Astrocyte of the spinal cord (primary cell): ENCODE data around the gene MPP3.
A peak's percentile ranks its signal among the peaks of the same experiment; 100 is the strongest.

Source experiments
- DNase-seq: peaks from one replicate; pipeline ENCODE4 v3.0.0; 2011; ENCODE audit warnings: low read depth, low spot score
- H3K4me3 ChIP-seq: 2 replicates; pipeline ENCODE4 v1.5.1; 2011; ENCODE audit warnings: low read depth, mild to moderate bottlenecking, low read length, moderate library complexity
- CTCF ChIP-seq: IDR thresholded peaks from 2 replicates; pipeline ENCODE4 v1.5.1; 2012; ENCODE audit warnings: low read depth, mild to moderate bottlenecking, low read length, inconsistent platforms
- in situ Hi-C: cut with HindIII; loops from 2 replicates; pipeline ENCODE4 v1.10.0; 2017; ENCODE audit warnings: low sequenced_read_pairs

Gene MPP3

DNA sequence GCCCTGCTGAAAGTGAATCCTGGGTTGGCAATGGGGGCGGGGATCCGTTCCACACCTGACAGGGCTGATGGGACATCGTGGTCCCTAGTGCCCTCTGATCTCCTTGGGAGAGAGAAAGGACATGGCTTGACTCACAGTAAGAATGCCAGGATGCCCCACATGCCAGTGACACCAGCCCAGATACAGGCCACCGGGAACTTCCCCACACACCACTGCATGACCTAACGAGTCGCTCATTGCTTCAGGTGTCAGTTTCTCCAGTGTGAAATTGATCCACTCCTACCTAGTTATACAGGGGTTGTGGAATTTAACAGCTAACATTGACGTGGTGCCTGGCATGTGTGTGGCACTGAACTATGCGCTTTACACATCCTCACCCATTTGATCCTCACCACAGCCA is 21.6 kb upstream of the MPP3 start:
- TF ChIP-seq CTCF, result no peak
- in situ Hi-C loops, result no loop called here
- no peak overlapping the region for H3K4me3 ChIP-seq
- DNase-seq, result no peak

DNA sequence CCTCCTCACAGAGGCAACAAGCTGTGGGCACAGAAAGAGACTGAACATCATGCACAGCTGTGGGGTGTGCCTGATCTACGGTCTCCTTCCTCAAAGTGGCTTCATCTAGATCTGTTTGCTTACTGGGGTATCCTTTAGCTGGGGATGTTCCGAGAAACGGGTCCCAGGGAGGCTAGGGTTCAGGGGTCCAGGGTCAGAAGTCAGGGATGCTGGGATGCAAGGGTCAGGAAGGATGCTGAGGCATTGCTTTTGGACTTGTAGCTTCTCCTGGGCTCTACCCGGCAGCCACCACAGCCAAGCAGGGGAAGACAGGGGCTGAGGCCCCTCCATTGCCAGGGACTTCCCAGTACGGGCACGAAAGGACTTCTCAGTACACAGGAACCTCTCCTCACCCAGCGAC is 20.6 kb upstream of the MPP3 start:
- in situ Hi-C loops, result no loop called here
- DNase-seq, result no peak
- H3K4me3 ChIP-seq, result no peak overlapping the region
- TF ChIP-seq CTCF, result no peak

DNA sequence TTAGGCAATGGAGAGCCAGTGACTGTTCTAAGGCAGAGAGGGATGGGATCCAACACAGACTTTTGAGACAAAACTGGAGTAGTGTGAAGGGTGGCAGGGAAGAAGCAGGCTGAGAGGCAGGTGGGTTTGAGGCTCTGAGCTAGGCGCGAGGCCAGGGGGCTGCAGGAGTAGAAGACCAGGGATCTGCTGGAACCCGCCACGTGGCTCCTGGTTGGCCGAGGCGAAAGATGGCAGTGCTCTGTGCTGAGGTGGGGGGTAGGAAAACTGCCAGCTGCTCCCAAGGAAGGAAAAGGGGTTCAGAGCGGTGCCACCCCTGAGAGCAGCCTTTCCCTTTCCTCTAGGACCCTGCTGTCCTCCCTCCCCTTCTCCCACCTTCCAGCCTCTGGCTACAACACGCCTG is 19.6 kb upstream of the MPP3 start:
- DNase-seq, result no peak
- no peak for TF ChIP-seq CTCF
- in situ Hi-C loops, result no loop called here
- H3K4me3 ChIP-seq, result no peak overlapping the region

GRCh38 chr17:43849116-43849515 is 16.2 kb upstream of the MPP3 start:
- no peak for TF ChIP-seq CTCF
- DNase-seq, result no peak
- in situ Hi-C loops, result no loop called here

GRCh38 chr17:43848601-43849000 is 15.7 kb upstream of the MPP3 start:
- no peak overlapping the region for H3K4me3 ChIP-seq
- in situ Hi-C loops, result no loop called here
- TF ChIP-seq CTCF, result no peak
- no peak for DNase-seq

More at GRCh38 chr17:43849116-43849515, 16.2 kb upstream of the MPP3 start:
- H3K4me3 ChIP-seq, result no peak overlapping the region

GRCh38 chr17:43846963-43847371 is 14.0 kb upstream of the MPP3 start, which contains the start of gene CD300LG:
Gene CD300LG, plus strand, starts transcription at chr17:43847176. Its CDS starts 41 bp downstream, at chr17:43847217.
- H3K4me3 ChIP-seq, result no peak within 1 kb of the TSS
- no peak for TF ChIP-seq CTCF
- DNase-seq, result no peak
- in situ Hi-C loops, result no loop called here

DNA sequence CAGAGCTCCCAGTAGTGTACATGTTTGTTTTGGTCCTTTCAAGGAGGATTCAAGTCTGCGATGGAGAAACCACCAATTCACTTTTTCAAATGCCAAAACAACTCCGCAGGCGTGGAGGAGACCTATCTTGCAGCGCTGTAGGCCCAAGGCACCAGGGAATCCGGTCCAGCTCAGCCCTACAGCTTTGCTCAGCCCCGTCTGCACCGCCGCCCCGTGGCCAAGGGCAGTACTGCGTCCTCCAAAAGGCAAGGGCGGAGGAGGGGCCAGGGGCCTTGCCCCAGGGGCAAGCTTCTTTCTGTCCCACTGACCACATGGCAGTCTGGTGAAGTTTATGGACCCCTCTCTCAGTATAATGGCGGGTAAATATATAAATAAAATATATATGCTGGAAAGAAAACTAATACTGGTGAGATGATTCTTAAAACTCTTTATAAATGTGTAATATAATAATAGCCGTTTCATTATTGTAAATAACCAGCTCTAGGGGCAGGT is 13.3 kb upstream of the MPP3 start:
- peak; percentile 63 for DNase-seq
- no peak overlapping the region for H3K4me3 ChIP-seq
- in situ Hi-C loops, result no loop called here
- TF ChIP-seq CTCF, result peak; percentile 100
